ENCODE results near the gene TTC39B. TPM values are rescaled to one million over a fixed set of nuclear protein-coding genes. Genes with fewer than 3 reads are reported as not detected.

The TTC39B gene
- total and polyA plus RNA-seq, 3 experiments from 2014 or later: 6.9 to 12.1 (median 11.3) TPM

GRCh38 chr9:15153961-15154360 lies 153.1 kb downstream of the TTC39B start:
- H3K9me3 Mint-ChIP-seq: no peaks in the 10 kb centered on the region
- H3K36me3 Mint-ChIP-seq: peaks cover 0 to 4% (median 0%) of the 10 kb centered on the region in 3 donors
- no peak for DNase-seq
- Histone ChIP-seq H3K36me3 (ENCODE audit: insufficient read depth, low read length) (no peaks in the 10 kb centered on the region), H3K4me1 (ENCODE audit: insufficient read depth, low read length) (no peaks in the 10 kb centered on the region), H3K9me3 (ENCODE audit: low read length) (no peaks in the 10 kb centered on the region), H3K4me3 (ENCODE audit: low read length) (no peak overlapping the region), H3K27me3 (ENCODE audit: insufficient read depth, low read length, poor library complexity, severe bottlenecking) (no peaks in the 10 kb centered on the region), H3K27ac (ENCODE audit: low read depth, low read length) (no peak overlapping the region)
- no peaks in the 10 kb centered on the region for H3K4me1 Mint-ChIP-seq
- H3K27me3 Mint-ChIP-seq: peaks cover 9 to 28% of the 10 kb centered on the region in 2 donors
- H3K27ac Mint-ChIP-seq: no peak overlapping the region
- H3K4me3 Mint-ChIP-seq: no peak overlapping the region
- ChIA-PET POLR2A (no interaction called here), CTCF (no interaction called here)

GRCh38 chr9:15150939-15151338 lies 156.1 kb downstream of the TTC39B start:
- Mint-ChIP-seq H3K9me3 (no peaks in the 10 kb centered on the region), H3K27me3 (peaks cover 8 to 28% of the 10 kb centered on the region in 2 donors), H3K27ac (no peak overlapping the region), H3K4me1 (no peaks in the 10 kb centered on the region), H3K36me3 (no peaks in the 10 kb centered on the region), H3K4me3 (peak overlapping the region in 1 of 7 donors; percentile 21)
- ChIA-PET CTCF (no interaction called here), POLR2A (no interaction called here)
- no peak for DNase-seq
- no peaks in the 10 kb centered on the region for H3K36me3 ChIP-seq (ENCODE audit: insufficient read depth, low read length)
- no peaks in the 10 kb centered on the region for H3K9me3 ChIP-seq (ENCODE audit: low read length)
- no peaks in the 10 kb centered on the region for H3K27me3 ChIP-seq (ENCODE audit: insufficient read depth, low read length, poor library complexity, severe bottlenecking)
- no peak overlapping the region for H3K4me3 ChIP-seq (ENCODE audit: low read length)
- H3K27ac ChIP-seq (ENCODE audit: low read depth, low read length): no peak overlapping the region
- H3K4me1 ChIP-seq (ENCODE audit: insufficient read depth, low read length): no peaks in the 10 kb centered on the region

- Mint-ChIP-seq H3K36me3 (no peaks in the 10 kb centered on the region), H3K4me3 (no peak overlapping the region), H3K4me1 (no peaks in the 10 kb centered on the region), H3K9me3 (no peaks in the 10 kb centered on the region), H3K27me3 (peaks cover 8 to 33% of the 10 kb centered on the region in 2 donors), H3K27ac (no peak overlapping the region)
- no peak for DNase-seq
- Histone ChIP-seq H3K27ac (ENCODE audit: low read depth, low read length) (no peak overlapping the region), H3K4me1 (ENCODE audit: insufficient read depth, low read length) (no peaks in the 10 kb centered on the region), H3K36me3 (ENCODE audit: insufficient read depth, low read length) (no peaks in the 10 kb centered on the region), H3K4me3 (ENCODE audit: low read length) (no peak overlapping the region), H3K27me3 (ENCODE audit: insufficient read depth, low read length, poor library complexity, severe bottlenecking) (no peaks in the 10 kb centered on the region), H3K9me3 (ENCODE audit: low read length) (no peaks in the 10 kb centered on the region)
- CTCF ChIA-PET: interaction anchor here (0.7 kb wide), 1 partner anchor 9 kb away, joined by 3 read pairs; no protein-coding TSS in a partner anchor
- POLR2A ChIA-PET: no interaction called here
These were observed 157.6 kb downstream of the TTC39B start for GRCh38 chr9:15149450-15149849.

- no peaks in the 10 kb centered on the region for H3K9me3 ChIP-seq (ENCODE audit: low read length)
- H3K27me3 ChIP-seq (ENCODE audit: insufficient read depth, low read length, poor library complexity, severe bottlenecking): no peaks in the 10 kb centered on the region
- H3K4me3 ChIP-seq (ENCODE audit: low read length): no peak overlapping the region
- H3K27me3 Mint-ChIP-seq: peaks cover 3 to 26% of the 10 kb centered on the region in 2 donors
- no peaks in the 10 kb centered on the region for H3K36me3 ChIP-seq (ENCODE audit: insufficient read depth, low read length)
- H3K4me1 ChIP-seq (ENCODE audit: insufficient read depth, low read length): peaks cover 4% of the 10 kb centered on the region
- H3K4me1 Mint-ChIP-seq: peaks cover 0 to 10% (median 7%) of the 10 kb centered on the region in 3 donors
- no peak overlapping the region for H3K4me3 Mint-ChIP-seq
- no peaks in the 10 kb centered on the region for H3K36me3 Mint-ChIP-seq
- DNase-seq: no peak
- ChIA-PET CTCF (interaction anchor here (2.1 kb wide), 1 partner anchor 11 kb away, joined by 5 read pairs; no protein-coding TSS in a partner anchor), POLR2A (no interaction called here)
- no peak overlapping the region for H3K27ac Mint-ChIP-seq
- no peak overlapping the region for H3K27ac ChIP-seq (ENCODE audit: low read depth, low read length)
- no peaks in the 10 kb centered on the region for H3K9me3 Mint-ChIP-seq
These were observed 160.7 kb downstream of the TTC39B start for GRCh38 chr9:15146268-15146700.

- ChIA-PET CTCF (interaction anchor here (2.0 kb wide), 1 partner anchor 10 kb away, joined by 4 read pairs; no protein-coding TSS in a partner anchor), POLR2A (no interaction called here)
- Histone ChIP-seq H3K27me3 (ENCODE audit: insufficient read depth, low read length, poor library complexity, severe bottlenecking) (no peaks in the 10 kb centered on the region), H3K27ac (ENCODE audit: low read depth, low read length) (no peak overlapping the region), H3K4me3 (ENCODE audit: low read length) (no peak overlapping the region), H3K36me3 (ENCODE audit: insufficient read depth, low read length) (no peaks in the 10 kb centered on the region), H3K4me1 (ENCODE audit: insufficient read depth, low read length) (peaks cover 4% of the 10 kb centered on the region), H3K9me3 (ENCODE audit: low read length) (no peaks in the 10 kb centered on the region)
- H3K27me3 Mint-ChIP-seq: peaks cover 2 to 16% of the 10 kb centered on the region in 2 donors
- no peak overlapping the region for H3K4me3 Mint-ChIP-seq
- peaks cover 0 to 10% (median 7%) of the 10 kb centered on the region in 3 donors for H3K4me1 Mint-ChIP-seq
- no peaks in the 10 kb centered on the region for H3K9me3 Mint-ChIP-seq
- no peaks in the 10 kb centered on the region for H3K36me3 Mint-ChIP-seq
- no peak overlapping the region for H3K27ac Mint-ChIP-seq
- DNase-seq: no peak
These were observed 162.4 kb downstream of the TTC39B start for GRCh38 chr9:15144622-15145061.

GRCh38 chr9:15142878-15143534 lies 164.0 kb downstream of the TTC39B start:
- H3K27me3 Mint-ChIP-seq: peaks cover 2 to 15% of the 10 kb centered on the region in 2 donors
- no peaks in the 10 kb centered on the region for H3K27me3 ChIP-seq (ENCODE audit: insufficient read depth, low read length, poor library complexity, severe bottlenecking)
- ChIA-PET CTCF (interaction anchor here (1.4 to 2.0 kb wide), 3 partner anchors 8 to 39 kb away, joined by 3 to 4 read pairs (median 4); no protein-coding TSS in a partner anchor), POLR2A (no interaction called here)
- peak in 2 of 5 donors; percentile 2 to 7 for DNase-seq
- no peaks in the 10 kb centered on the region for H3K9me3 Mint-ChIP-seq
- no peak overlapping the region for H3K27ac ChIP-seq (ENCODE audit: low read depth, low read length)
- H3K4me3 ChIP-seq (ENCODE audit: low read length): no peak overlapping the region
- H3K36me3 Mint-ChIP-seq: no peaks in the 10 kb centered on the region
- H3K4me1 Mint-ChIP-seq: peaks cover 0 to 10% (median 7%) of the 10 kb centered on the region in 3 donors
- no peak overlapping the region for H3K4me3 Mint-ChIP-seq
- H3K27ac Mint-ChIP-seq: no peak overlapping the region
- H3K4me1 ChIP-seq (ENCODE audit: insufficient read depth, low read length): peaks cover 4% of the 10 kb centered on the region
- no peaks in the 10 kb centered on the region for H3K36me3 ChIP-seq (ENCODE audit: insufficient read depth, low read length)
- H3K9me3 ChIP-seq (ENCODE audit: low read length): no peaks in the 10 kb centered on the region

- no peaks in the 10 kb centered on the region for H3K27me3 ChIP-seq (ENCODE audit: insufficient read depth, low read length, poor library complexity, severe bottlenecking)
- POLR2A ChIA-PET: no interaction called here
- no peaks in the 10 kb centered on the region for H3K36me3 ChIP-seq (ENCODE audit: insufficient read depth, low read length)
- peaks cover 8% of the 10 kb centered on the region for H3K4me1 ChIP-seq (ENCODE audit: insufficient read depth, low read length)
- H3K27me3 Mint-ChIP-seq: peaks cover 2 to 11% of the 10 kb centered on the region in 2 donors
- H3K4me3 ChIP-seq (ENCODE audit: low read length): no peak overlapping the region
- H3K9me3 ChIP-seq (ENCODE audit: low read length): no peaks in the 10 kb centered on the region
- no peak for DNase-seq
- no peak overlapping the region for H3K27ac Mint-ChIP-seq
- no peaks in the 10 kb centered on the region for H3K9me3 Mint-ChIP-seq
- H3K4me3 Mint-ChIP-seq: no peak overlapping the region
- no peaks in the 10 kb centered on the region for H3K36me3 Mint-ChIP-seq
- CTCF ChIA-PET: no interaction called here
- peaks cover 4 to 14% (median 11%) of the 10 kb centered on the region in 3 donors for H3K4me1 Mint-ChIP-seq
- no peak overlapping the region for H3K27ac ChIP-seq (ENCODE audit: low read depth, low read length)
These were observed 167.0 kb downstream of the TTC39B start for GRCh38 chr9:15140051-15140450.

GRCh38 chr9:15139469-15139868 lies 167.5 kb downstream of the TTC39B start:
- Mint-ChIP-seq H3K9me3 (no peaks in the 10 kb centered on the region), H3K36me3 (no peaks in the 10 kb centered on the region), H3K27me3 (peaks cover 2 to 6% of the 10 kb centered on the region in 2 donors), H3K4me3 (no peak overlapping the region), H3K27ac (no peak overlapping the region), H3K4me1 (peaks cover 5 to 15% (median 12%) of the 10 kb centered on the region in 3 donors)
- DNase-seq: no peak
- Histone ChIP-seq H3K9me3 (ENCODE audit: low read length) (no peaks in the 10 kb centered on the region), H3K4me3 (ENCODE audit: low read length) (no peak overlapping the region), H3K4me1 (ENCODE audit: insufficient read depth, low read length) (peaks cover 10% of the 10 kb centered on the region), H3K27me3 (ENCODE audit: insufficient read depth, low read length, poor library complexity, severe bottlenecking) (no peaks in the 10 kb centered on the region), H3K27ac (ENCODE audit: low read depth, low read length) (no peak overlapping the region), H3K36me3 (ENCODE audit: insufficient read depth, low read length) (no peaks in the 10 kb centered on the region)
- ChIA-PET CTCF (interaction anchor here (0.7 kb wide), 1 partner anchor 404 kb away, joined by 4 read pairs; no protein-coding TSS in a partner anchor), POLR2A (no interaction called here)

Data from CD8-positive, alpha-beta memory T cell (primary cell).